ENCODE results near the gene DIO3.

Gene DIO3

DNA sequence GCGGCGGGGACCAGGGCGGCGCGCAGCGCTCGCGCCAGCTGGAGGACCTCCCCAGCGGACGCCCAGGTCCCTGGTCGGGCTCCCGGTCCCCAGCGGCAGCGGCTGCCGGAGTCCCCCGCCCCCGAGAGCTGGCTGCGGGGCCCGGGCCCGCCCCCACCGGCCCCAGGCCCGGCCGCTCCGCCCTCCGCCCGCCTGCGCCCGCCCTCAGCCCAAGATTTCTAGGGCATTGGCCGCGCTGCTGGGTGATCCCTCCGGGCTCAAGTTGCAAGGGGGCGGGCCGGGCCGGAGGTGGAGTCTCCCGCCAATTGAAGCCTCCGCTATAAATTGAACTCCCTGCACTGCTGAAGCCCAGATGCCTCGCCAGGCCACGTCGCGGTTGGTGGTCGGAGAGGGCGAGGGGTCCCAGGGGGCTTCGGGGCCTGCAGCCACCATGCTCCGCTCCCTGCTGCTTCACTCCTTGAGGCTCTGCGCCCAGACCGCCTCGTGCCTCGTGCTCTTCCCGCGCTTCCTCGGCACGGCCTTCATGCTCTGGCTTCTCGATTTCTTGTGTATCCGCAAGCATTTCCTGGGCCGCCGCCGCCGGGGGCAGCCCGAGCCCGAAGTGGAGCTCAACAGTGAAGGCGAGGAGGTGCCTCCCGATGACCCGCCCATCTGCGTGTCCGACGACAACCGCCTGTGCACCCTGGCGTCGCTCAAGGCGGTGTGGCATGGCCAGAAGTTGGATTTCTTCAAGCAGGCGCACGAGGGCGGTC lies at the start of gene DIO3:
Gene DIO3, plus strand, starts transcription at position 351 of the 752 bp plus-strand sequence.
- no peak for DNase-seq

DNA sequence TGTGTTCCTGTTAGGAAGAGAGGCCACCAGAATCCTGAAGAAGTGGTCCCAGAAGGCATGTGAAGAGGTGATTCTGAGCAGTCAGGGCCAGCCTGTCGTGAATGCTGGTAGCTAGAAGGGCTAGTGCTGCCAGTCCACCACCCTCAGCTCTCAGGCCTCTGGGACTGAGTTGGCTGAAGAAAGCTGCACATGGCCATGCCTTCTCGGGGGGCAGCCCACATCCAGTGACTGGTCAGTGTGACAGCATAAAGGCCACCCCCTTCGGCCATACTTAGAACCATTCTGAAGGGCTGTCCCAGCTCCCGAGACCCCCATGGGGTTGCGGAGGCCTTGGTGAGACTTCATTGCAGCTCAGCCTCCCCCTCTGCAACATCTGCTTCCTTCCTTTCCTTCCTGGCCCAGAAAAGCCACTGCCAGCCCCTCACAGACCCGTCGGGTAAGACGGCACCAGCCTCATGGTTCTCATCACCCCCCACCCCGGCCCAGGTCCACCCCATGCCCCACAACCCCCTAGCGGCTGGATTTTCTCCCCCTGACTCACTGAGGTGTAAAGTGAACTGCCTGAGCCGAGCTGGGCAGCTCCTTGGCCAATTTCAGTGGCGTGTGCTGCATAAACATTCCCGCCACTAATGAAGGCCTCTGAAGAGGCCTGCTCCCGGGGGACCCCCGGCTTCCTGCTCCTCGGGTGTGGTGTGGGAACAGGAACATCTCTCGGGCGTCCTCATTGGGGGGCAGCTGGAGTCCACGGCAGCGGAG lies 49.5 kb upstream of the DIO3 start:
- no peak for DNase-seq

DNA sequence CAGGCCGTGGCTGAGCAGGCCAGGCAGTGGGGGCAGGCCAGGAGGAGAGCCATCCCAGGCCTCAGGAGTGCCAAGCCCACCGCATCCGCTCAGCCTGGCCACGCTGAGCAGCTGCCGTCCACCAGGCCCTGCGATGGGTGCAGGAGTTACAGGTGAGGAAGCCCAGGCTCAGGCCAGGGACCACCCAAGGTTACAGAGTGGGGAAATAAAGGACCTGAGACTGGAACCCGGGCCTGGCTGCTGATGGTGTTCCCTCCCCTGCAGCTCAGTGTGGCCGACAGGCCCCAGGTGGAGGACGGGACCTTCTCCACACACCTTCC lies 49.0 kb upstream of the DIO3 start:
- no peak for DNase-seq

DNA sequence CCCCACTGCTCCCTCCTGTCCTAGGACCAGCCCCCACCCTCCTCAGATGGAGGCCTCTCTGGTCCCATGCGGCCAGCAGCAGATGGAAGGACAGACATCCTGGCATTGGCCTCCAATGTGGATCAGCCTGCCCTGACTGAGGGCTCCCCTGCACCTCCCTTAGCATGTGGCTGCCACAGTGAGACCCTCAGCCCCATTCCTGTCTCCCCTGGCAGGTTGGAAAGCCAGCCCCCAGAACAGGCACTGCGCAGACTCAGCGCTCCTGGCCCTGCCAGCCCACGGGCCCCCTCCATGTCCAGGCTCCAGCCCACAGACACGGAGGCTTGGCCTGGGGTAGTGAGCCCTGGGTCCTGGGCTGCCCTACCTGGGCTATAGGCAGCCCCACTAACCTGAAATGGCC lies 47.2 kb upstream of the DIO3 start:
- no peak for DNase-seq

DNA sequence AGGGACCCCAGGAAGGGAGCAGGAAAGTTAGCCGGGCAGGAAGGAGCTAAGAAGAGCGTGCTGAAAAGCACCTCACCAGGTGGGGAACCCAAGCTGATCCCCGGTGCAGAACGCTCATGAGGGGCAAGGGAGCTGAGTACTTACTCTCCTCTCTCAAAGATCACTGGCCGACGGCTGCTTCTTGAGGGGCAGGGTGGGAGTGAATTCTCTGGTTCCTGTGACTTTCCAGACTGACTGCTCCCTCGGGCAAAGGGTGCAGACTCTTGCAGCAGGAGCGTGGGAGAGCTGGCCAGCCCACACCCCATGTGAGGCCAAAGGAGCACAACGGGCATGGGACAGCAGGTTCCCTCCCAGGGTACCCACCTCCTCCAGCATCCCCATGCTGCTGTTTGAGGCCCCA lies 44.9 kb upstream of the DIO3 start:
- no peak for DNase-seq

DNA sequence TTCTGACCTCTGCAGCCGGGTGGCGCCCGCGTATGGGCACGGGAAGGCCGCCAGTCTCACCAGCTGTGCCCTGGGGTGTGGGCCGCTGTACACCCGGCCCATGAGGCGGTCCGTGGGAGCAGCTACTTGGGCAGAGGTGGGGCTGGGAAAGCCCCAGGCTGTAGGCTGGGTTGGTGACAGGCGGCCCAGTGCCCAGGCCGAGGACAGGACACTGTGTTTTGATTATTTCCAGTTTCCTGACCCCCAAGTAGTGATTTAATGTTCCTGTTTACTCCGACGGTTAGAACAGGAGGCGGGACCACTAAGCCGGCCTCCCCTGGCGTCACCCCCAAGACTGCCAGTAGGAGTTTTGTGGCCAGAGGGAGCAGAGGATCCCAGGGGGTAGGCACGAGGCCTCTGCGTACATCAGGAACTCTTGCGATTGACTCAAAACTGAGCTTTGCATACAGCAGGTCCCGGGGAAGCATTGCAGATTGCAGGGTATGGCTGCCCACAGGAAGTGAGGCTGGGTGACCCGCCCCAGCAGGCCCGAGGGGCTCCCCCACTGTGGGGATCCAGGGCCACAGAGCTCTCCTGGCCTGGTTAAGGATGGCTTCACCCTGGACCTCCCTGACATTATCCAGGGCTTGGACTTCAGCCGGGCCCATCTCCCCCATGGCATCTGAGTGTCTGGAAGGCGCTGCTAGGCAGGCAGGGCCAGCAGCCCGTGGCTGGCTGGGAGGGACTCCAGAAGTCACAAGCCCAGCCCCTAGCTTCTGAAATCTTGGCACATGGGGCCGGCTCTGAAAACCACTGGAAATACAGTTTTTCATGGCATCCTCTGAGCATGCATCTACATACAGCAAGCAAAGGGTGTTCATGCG lies 42.5 kb upstream of the DIO3 start:
- DNase-seq, result no peak

- DNase-seq, result no peak
These were observed 40.4 kb upstream of the DIO3 start for GRCh38 chr14:101520621-101521472.

DNA sequence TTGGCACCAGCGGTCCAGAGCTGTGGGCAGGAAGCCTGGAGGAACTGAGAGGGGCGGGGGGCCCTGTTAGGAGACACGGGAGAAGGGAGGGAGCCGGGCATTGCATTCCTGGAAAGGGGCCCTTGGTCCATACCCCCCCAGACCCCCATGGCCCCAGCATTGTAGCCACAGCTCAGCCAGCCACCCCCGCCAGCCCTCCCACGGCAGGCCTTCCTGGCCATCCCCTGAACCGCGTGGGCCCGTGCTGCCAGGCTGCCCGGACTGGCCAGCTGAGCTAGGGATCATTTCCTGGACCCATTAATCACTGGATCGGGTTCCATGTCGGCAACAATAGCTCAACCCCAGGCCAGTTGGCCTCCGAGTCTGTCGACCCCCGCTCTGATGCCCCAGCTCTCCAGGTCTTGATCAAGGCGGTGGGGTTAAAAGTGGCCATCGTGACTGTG lies 39.8 kb upstream of the DIO3 start:
- no peak for DNase-seq

DNA sequence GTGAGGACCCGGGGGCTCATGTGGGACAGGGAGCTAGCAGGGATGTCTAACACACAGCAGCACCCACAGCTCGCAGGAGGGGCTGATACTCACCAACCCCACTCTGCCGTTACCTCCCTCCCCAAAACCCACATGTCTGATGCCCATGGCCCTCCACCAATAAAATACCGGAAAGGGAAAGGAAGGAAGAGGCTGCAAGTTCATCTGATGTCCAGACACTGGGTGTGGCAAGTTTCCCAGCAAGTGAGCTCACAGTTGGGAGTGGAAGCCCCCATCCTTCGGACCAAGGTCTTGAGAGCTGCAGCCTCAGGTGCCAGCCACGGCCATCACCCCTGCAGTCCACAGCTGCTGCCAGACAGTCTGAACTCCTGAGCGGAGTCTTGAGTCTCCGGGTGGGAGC lies 39.3 kb upstream of the DIO3 start:
- no peak for DNase-seq

DNA sequence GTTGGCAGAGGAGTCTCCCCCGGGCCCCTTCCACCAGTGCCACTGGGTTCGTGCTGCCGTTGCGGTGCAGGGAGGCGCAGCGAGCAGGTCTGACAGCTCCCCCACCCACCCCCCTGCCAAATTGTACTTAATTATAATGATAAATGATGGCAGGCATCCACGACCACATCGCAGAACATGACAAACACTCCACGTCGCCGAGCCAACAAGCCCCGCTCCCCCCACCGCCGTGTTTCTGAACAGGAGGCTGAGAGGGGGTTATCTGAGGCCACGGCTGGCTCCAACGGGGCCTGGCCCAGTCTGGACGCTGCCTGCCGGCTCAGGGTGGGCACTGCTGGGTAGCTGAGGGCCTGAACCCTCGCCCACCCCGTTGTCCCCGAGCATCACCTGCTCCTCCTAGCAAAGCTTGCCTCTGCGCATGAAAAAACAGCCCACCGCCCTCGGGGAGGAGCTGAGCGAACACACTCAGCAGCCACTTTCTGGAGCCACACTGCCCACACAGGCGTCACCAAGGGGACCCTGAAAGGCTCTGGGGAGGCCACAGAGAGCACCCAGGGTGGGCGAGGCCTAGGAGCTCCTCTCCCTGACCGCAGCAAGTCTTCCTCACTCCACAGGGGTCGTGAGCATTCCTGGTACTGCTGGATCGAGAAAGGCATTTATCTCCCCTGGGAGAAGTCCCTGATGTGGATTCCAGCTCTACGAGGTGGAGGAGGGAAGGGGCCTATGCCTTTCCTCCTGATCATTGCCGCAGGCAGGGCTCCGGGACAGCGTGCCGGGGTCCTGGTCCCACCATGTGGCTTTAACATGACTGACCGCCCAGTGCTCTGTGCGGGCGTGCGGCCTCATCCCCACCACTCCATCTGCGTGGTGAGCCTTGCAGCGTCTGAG lies 35.4 kb upstream of the DIO3 start:
- no peak for DNase-seq

- DNase-seq, result no peak
These were observed 33.3 kb upstream of the DIO3 start for GRCh38 chr14:101527987-101528386.

GRCh38 chr14:101529079-101529478 lies 32.2 kb upstream of the DIO3 start:
- DNase-seq, result no peak

- no peak for DNase-seq
These were observed 27.1 kb upstream of the DIO3 start for GRCh38 chr14:101534198-101534597.

DNA sequence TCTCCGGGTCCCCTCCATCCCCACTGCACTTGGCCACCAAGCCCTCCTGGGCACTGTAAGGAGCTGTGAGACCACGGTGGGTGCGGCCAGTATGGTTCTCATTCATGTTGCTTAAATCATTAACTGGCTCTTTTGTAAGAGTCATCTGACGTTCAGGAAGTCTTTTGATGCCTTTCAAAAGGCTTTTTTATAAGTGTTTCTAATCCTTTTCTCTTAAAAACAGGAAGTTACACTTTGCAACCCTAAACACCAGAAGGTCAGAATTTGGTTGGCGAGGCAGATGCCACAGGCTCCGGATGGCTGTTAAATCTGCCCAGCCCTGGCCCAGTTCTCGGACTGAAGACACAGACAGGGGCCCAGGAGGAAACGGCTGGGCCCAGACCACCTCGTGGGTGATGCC lies 26.1 kb upstream of the DIO3 start:
- no peak for DNase-seq

- DNase-seq, result no peak
These were observed 25.5 kb upstream of the DIO3 start for GRCh38 chr14:101535701-101536207.

DNA sequence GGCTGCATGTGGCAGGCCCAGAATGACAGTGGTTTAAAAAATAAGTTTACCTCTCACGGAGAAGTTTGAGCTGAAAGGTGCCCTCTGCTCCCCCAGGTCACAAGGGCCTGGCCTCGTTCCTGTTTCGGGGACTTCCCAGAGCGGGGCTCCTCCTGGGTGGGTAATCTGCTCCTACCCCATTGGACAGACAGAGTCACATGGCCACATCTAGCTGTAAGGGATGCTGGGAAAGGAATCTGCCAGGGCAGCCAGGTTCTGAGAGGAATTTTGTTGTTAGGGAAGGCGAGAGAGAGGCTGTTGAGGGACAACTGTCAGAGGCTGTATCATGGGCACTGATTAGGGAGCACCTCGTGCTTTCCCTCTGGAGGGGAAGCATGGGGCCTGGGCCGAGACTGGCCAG lies 24.0 kb upstream of the DIO3 start:
- no peak for DNase-seq

DNA sequence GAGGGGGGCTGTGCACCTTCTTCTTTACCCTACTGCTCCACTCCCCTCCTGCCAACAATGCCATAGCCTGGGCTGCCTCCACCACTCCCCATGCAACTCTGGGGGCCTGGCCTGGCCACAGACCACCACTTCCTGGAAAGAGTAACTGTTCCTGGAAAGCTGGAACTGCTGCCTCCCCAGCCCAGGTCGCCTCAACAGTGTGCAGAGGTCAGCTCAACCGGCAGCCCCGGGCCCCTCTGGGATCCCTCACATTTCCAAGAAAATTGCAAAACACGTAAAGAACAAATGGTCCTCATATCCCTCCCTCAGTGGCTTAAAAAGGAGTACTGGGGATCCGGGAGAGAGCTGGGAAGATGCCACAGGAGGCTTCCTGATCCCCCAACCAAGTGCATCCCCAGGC lies 22.4 kb upstream of the DIO3 start:
- no peak for DNase-seq

GRCh38 chr14:101539880-101540279 lies 21.4 kb upstream of the DIO3 start:
- no peak for DNase-seq

DNA sequence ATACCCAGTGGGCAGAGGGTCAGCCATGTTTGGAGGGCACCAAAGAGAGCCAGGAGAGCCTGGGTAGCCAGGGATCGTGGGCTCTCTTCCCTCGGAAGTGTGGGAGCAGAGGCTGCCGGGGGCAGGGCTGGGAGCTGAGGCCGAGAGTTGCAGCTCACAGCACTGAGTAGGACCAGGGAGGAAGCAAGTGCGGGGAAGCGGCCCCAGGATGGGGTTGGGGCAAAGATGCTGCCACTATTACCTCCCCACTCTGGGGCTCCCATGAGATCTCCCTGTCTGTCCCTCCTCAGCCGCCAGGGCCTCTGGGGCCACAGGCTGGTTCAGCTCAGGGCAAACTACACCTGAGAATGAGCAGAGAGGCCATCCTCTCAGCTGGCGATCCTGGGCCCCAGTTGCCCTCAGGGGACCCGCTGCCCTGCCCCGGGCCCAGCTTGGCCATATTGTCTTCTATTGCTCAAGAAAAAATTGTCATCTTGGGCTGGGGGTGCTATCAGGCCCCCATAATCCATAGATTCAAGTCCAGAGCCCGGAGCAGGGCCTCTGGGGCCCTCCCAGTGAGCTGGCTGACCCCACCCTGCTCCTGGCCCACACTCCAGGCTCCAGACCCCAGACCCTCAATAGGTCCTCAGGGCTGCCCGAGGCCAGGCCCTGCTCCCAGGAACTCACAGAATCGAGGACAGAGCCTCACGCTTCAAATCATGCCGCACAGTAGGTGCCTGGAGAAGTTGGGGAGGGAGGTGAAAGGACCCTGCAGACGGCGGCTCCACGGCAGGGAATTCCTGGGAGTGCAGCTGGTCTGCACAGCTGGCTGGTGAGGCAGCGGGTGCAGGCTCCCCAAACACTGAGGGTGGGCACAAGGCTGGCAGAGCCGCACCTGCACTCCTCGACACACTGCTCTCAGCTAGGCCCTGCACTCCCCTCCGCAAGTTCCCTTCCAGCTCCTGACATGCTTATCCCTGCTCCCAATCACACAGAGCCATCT lies 20.5 kb upstream of the DIO3 start:
- no peak for DNase-seq

DNA sequence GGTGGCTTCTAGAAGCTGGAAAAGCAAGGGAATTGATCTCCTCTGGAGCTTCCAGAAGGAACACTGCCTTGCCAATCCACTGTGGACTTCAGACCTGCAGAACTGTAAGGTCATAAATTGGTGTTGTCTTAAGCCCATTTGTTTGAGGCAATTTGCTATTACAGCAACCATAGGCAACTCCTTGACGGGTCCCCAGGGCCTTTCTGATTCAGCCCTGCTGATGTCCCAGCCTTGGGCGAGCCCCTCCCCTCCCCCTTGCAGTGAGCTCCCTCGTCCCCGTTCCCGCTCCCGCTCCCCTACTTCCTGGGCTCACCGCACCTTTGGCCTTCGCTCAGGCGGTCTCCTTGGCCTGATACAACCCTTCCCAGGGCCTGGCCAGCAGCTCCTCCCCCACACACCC lies 18.9 kb upstream of the DIO3 start:
- no peak for DNase-seq

Data from cortex of kidney (tissue), 1 donor.